Ecto neural progenitor cell (in vitro differentiated cells): Measurements from ENCODE around the gene ZBTB33.

Experiments used
- DNase-seq: peaks from one replicate; pipeline ENCODE4 v3.0.0-alpha.2; 2018; ENCODE audit warnings: low spot score

ZBTB33 gene, protein sequence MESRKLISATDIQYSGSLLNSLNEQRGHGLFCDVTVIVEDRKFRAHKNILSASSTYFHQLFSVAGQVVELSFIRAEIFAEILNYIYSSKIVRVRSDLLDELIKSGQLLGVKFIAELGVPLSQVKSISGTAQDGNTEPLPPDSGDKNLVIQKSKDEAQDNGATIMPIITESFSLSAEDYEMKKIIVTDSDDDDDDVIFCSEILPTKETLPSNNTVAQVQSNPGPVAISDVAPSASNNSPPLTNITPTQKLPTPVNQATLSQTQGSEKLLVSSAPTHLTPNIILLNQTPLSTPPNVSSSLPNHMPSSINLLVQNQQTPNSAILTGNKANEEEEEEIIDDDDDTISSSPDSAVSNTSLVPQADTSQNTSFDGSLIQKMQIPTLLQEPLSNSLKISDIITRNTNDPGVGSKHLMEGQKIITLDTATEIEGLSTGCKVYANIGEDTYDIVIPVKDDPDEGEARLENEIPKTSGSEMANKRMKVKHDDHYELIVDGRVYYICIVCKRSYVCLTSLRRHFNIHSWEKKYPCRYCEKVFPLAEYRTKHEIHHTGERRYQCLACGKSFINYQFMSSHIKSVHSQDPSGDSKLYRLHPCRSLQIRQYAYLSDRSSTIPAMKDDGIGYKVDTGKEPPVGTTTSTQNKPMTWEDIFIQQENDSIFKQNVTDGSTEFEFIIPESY

DNA sequence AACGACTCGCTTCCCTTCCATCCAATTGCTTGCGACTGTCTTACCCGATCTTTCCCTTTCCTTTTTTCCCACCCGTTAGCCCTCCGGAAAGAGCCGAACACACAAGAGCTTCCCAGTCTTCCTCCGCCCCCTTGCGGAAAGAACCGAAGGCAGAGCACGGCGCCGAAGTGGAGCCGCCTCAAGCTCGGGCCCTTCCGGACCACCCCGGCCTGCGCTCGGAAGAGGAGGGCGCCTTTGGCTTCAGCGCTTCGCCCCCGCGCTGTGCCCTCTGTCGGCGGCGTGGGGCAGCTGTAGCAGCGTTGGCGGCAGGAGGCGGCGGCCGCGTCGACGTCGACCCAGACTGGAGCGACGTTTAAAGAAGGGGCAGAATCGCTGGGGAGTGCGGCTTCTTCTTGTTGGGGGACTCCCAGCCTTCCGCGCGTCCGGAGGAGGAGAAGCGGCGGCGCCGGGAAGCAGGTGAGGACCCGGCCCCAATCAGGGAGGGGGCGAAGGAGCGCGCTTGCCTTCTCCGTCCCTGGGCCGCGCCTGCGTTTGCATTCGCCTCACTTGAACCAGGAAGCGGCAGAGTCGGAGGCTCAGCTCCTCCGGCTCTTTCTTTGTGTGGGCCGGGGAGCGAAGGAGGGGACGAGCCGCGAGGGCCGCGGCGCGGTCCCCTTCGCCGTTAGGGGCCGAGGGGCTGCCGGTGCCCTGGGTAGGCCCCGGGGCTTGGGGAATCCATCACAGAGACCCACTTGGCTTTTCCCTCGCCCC is at the start of gene ZBTB33:
ZBTB33 (plus strand) TSS at position 291 of the 750 bp plus-strand sequence. CDS start 2,604 bp downstream, outside the sequence.
- peak; percentile 90 for DNase-seq

DNA sequence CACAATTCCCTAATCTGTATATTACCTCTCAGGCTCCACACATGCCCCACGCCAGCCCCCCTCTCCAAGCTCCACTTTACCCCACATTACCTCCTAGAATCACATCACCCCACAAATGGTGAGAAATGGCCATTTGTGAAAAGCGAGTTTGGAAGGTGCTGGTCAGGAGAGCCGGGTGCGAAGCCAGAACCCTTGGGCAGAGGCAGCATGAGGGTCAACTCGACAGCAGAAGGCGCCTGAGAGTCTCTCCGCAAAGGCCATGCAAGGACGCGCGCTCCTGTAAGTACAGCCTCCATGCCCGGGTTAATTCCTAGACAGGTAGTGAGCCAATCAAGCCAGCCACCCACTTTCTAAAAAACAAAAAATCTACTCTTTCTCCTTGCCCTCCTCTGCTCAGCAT is 49.8 kb upstream of the ZBTB33 start:
- no peak for DNase-seq

DNA sequence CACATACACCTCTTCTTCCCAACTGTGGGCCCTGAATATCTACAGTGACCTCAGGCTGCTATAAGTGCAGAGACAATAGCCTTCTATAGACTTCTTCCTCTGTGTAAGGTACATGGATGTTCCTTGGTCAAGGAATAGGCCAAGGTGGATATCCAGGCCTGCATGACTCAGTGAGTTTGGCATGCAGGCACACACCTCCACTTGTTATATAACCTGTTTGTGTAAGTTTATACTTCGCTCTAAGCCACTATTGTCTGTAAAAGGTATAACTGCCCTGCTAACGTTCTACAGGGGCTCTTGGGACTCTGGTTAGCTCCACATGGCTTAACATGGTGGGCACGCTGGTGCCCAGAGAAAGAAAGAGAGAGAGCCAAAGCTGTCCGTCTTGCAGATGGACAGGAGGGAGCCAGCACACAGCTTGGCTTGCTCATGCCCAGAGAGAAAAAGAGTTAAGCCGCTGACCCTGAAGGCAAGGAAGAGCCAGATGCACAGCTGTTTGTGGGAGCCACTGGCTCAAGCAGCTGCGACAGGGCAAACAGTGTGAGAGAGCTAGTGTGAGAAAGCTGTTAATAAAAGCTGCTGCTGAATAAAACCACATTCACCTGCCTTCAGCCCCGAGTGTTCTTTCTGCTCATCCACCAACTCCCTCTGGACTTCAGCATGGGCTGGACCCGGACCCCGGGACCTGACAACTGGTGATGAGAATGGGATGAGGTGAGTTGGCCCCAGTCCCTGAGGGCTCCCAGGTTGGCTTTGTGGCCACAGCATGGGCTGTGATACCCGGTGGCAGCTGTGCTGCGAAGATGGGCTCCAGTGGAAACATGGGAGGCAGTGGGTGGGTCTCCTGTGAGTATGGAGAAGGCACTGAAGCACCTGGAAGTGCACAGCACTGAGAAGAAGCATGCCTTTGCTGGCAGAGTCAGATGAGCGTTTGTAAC is 44.5 kb upstream of the ZBTB33 start:
- no peak for DNase-seq

DNA sequence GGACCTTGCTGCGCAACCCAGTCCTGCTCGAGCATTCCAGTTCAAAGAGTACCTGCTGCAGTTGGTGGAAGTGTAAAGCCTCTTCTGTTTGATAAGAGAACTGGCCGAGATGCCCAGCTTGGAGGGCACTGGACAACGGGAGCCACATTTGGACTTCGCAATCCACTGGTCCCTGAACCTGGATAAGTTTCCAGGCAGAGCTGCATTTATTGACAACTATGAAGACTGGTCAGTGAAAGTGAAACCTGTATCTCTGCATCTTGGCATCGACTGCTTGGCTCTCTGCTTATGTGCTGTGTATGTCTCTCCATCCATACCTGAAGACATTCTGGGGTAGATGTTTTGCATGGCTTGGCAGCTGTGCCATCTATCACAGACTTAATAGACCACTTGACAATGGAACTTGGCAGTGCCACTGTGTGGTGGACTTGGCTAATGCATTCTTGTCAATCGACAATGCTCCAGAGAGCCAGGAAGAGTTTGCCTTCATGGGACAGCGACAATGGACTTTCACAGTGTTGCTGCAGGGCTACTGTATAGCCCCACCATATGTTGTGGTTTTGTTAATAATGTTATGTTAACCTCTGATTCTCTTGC is 43.5 kb upstream of the ZBTB33 start:
- no peak for DNase-seq

DNA sequence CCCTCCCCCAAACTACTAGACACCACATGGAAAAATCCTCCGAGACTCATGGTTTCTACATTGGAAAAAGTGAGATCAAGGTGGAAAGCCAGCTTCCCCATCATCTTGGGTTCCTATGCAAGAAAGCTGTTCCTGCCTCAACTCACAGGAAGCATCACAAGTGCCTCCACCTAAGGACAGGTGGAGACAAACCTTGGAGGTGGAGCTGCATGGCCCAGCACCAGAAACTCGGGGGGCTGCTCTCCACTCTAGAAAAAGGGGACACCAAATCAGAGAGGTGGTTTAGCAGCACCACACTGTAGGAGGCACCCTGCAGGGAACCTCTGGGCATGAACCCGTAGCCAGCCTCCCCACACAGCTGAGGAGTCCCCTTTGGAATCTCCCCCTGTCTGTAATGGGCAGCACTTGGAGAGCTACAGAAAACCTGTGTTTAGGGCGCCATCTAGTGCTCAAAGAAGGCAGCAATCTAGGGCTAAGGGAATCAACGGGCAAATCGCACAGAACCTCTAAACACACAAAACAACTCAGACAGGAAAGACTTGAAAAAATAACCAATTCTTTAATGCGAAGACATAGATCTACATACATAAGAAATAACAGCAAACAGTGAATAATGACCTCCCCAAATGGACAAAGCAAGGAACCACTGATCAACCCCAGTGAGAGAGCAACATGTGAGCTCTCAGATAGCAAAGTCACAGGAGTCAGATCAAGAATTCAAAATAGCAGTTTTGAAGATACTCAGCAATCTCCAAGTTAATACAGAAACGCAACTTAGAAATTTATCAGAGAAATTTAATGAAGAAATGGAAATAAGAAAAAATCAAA is 37.0 kb upstream of the ZBTB33 start:
- peak; percentile 61 for DNase-seq

DNA sequence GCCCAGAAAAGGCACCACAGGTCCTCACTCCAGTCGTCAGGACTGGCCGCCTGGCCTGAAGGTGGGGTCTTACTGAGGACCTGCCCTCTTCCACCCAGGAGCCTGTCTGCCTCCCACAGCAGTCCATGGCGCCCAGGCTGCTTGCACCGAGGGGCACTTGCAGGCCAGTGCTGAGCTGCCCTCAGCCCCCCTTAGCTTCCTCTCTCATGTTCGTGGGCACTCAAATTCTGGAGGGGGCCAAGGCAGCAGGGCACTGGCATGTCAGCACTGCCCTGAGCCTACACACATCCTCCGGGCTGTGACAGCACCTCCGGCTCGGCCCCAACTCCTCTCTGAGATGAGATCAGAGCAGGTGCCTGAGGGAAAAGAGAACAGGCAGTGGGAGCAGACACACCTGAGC is 27.2 kb upstream of the ZBTB33 start:
- no peak for DNase-seq

DNA sequence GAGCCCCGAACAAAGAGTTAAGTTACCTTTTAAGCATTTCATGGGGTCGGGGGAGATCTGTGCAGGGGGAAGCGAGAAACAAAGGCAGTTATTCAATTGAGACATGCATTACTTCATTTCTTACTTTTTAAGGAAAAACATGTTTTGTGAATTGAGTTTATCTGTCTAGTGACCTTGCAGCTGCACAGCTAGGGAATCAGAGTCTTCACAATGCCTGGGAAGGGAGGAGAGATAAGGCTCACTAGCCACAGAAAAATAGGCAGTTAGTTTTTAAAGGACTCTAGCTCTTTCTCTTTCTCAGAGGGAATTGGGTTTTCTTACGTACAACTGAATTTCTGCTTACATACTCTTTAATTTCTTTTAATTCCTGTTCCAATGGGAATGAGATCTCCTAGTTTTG is 26.2 kb upstream of the ZBTB33 start:
- no peak for DNase-seq

DNA sequence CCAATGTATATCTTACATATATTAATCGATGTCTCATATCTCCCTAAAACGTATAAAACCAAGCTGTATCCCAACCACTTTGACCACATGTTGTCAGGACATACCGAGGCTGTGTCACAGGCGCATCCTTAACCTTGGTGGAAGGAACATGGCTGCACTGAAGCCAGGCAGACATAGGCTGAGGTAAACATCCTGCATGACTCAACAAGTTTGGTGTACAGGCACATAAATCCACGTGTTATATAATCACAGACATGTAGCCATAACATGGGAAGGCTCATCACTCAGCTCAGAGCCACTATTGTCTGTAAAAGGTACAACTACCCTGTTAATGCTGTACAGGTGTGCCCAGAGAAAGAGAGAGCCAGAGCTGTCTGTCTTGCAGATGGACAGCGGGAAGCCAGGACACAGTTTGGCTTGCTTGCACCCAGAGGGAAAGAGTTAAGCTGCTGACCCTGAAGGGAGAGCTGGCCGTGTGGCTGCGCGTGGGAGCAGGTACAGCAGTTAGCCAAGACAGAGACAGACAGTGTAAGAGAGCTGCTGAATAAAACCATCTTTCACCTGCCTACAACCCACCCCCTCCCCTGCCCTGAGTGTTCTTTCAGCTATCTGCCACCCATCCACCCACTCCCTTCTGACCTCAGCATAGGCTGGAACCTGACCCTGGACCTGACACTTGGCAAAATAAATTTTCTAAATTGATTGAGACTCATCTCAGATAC is 22.3 kb upstream of the ZBTB33 start:
- no peak for DNase-seq

DNA sequence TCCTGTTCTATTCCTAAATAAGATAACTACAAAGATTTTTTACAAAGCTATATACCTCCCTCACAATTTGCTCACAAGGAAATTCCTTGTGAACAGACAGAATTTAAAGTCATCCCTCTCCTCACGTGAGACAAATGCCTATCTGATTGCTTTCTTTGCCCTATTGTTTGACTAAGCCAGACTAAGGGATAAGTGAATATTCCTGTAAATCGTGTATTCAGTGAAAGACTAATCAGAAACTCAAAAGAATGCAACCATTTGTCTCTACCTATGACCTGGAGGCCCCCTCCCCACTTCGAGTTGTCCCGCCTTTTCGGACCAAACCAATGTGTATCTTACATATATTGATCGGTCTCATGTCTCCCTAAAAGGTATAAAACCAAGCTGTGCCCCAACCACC is 15.3 kb upstream of the ZBTB33 start:
- no peak for DNase-seq

DNA sequence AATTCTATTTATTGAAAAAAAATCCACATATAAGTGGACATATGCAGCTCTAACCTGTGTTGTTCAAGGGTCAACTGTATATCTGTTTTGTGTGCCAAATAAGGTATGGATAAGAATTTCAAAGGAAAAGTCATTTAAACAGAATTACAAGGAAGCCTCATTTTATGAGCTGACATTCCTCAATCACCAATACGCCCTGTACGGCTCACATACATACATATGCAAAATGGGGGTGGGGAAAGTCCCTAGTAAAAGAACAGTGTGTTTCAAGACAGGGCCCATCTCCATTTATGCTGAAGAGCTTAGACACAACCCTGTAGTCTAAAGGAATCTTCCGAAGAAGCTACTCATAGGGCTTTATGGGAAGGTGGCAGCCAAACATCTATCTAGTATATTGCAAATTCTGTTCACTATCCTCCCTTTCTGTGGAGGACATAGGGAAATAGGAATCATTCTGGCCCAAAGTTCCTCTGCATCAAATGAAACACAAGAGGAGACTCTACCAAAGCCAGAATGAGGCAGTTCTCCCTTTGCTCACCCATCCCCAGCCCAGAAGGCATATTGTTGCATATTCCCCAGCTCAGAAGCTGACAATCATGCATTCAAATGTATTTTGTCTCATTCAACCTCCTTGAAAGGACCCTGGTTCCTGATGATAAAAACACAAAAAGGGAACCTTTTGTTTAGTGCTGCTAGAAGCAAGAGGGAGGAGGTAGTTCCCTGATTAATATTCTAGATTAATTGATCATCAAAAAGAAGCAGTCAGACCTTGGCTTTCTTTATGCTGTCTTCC is 13.7 kb upstream of the ZBTB33 start:
- DNase-seq, result no peak

DNA sequence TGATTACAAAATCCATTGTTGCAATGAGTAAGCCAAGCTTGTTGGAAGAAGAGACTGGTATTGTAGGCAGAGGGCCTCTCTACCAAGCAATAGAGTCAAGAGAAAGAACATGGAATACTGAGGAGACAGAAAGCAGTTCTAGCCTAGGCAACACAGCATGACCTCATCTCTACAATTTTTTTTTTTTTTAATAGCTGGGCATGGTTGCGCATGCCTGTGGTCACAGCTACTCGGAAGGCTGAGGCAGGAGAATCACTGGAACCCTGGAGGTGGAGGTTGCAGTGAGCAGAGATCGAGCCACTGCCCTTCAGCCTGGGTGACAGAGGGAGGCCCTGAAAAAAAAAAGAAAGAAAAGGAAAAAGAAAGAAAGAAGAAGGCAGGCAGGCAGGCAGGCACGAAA is 11.7 kb upstream of the ZBTB33 start:
- no peak for DNase-seq

DNA sequence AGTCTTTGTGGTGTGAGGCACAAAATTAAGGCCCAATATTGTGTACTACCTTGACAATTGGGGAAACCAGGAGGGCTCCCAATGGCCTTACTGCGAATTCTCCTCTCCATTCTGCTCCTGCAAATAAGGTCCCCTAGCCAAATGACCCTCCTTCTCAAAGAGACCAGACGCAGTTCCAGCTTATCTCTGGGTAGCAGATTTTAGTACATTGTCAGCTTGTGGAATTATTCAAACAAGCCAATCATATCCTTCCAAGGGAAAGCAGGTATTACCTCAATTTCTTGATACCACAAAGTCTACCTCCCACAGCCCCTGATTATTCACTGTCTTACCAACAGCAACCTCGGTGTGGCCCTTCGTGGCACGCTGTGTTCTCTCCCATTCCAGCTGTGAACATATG is 7.8 kb upstream of the ZBTB33 start:
- DNase-seq, result no peak

DNA sequence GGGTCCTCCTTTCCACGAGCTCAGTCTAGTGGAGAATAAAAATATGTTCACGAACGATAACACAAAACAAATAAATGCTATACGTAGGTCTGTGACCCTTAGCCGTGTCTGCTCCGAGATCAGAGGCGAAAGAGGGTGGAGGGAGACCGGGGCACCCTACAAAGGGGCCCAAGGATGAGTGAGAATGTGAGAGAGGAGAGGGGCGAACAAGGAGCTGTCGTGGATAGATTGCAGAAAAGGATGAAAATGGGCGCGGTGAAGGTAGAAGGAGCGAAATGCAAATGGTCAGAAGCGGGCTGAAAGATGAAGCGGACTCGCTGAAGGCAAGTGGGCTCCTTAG is 6.2 kb upstream of the ZBTB33 start:
- DNase-seq, result no peak

DNA sequence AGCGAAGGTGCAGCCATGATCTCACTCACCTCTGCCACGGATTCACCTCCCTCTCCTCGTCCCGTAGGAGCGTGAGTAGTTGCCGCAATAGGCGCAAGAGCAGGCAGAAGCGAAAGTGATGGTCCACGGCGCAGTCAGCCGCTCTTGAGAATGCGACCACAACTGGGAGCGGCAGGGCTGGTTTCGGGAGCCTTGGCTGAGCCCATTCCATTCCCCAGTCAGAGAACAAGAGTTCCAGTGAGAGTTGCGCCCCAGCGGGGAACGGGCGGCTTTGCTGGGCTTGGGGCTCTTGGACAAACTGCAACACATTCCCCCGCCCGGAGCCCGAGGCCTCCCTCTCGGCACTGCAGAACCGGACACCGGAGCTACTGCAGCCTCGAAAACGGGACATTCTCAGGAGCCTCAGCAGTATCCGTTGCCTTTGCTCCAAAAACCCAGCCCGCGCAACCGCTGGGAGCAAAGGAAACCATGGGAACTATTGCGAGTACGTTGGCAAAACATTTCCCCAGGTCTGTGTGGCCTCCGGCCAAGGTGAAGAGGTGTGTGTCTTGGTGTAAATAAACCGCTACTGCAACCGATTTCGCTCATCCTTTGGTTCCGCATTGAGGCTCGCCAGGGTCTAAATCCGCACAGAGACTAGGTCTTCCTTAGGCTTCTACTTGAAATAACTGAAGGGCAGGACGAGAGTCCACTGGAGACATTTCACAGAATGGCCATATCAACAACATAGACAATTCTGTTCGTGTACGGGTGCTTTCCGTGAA is 5.7 kb upstream of the ZBTB33 start:
- DNase-seq, result peak; percentile 69

DNA sequence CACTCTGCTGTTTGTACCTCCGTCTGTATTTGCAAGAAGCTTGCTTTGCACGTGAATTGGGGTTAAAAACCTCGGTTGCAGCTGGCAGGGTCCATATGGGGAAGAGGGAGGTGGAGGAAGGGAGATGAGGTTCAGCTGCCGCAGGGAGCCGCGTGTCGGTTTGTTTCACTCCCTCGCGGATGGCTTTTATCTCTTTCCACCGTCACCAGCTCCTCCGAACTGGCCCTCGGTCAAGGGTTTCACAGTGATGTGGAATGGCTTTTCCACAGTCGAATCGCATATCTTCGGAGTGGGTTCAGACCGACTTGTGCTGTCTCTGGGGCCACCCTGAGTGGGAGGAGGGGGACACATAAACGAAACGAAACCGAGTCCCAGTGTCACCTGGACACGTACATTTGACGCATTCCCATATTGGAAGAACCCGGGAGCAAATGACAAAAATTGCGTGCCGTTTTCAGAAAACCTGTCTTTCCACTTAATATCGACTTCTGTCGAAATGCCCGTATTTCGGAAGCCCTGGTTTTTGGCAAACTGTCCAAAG is 929 bp downstream of the ZBTB33 start:
- DNase-seq, result peak; percentile 45

DNA sequence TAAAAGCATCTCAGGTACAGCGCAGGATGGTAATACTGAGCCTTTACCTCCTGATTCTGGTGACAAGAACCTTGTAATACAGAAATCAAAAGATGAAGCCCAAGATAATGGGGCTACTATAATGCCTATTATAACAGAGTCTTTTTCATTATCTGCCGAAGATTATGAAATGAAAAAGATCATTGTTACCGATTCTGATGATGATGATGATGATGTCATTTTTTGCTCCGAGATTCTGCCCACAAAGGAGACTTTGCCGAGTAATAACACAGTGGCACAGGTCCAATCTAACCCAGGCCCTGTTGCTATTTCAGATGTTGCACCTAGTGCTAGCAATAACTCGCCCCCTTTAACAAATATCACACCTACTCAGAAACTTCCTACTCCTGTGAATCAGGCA is 3.2 kb downstream of the ZBTB33 start:
- DNase-seq, result no peak

DNA sequence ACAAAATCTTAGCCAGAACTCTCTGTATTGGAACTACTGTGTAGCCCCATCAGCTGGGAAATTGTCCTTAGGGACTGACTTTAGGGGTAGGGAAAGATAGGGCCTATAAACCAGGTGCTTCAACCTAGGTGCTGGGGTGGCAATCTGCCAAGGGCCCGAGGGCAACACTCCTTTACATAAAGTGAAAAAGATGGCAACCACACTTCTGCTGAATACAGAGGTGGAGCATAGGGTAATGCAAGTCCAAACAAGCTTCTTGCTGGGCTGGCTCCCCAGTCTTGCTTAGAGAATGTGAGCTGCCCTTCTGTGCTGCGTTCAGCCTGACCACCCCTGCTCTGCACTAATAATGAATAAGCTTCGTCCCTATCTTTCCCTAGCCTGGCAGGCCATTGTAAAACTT is 9.8 kb downstream of the ZBTB33 start:
- no peak for DNase-seq
